Transverse colon (tissue), 4 donors: ENCODE measurements around the gene LRRC32. TPM values are rescaled to one million over a fixed set of nuclear protein-coding genes. Genes with fewer than 3 reads are reported as not detected.

Experiments
- DNase-seq: peaks from one replicate; pipeline ENCODE4 v3.0.0-alpha.2; 2019
- H3K27ac ChIP-seq, 4 donors: fragments of 200-600 bp; sonication (generic); 2 replicates each; pipeline ENCODE4 v1.5.1; 2016 to 2018; ENCODE audit warnings: inconsistent platforms in 4 of 4
- H3K27me3 ChIP-seq: fragments of 200-600 bp; sonication (generic); 2 replicates; pipeline ENCODE4 v1.5.1; 2017; ENCODE audit warnings: inconsistent platforms
- H3K36me3 ChIP-seq, 4 donors: fragments of 200-600 bp; sonication (generic); 2 replicates each; pipeline ENCODE4 v1.5.1; 2017 to 2019; ENCODE audit warnings: inconsistent platforms in 4 of 4
- H3K4me1 ChIP-seq, 4 donors: fragments of 200-600 bp; sonication (generic); 2 replicates each; pipeline ENCODE4 v1.5.1; 2017 to 2020; ENCODE audit warnings: inconsistent platforms in 4 of 4
- H3K4me3 ChIP-seq, 4 donors: fragments of 200-600 bp; sonication (generic); 1 replicate in 1 of 4; 2 replicates in 3 of 4; pipeline versions ENCODE4 v1.5.1 to v1.6.1; 2017 to 2019; ENCODE audit warnings: inconsistent platforms in 4 of 4
- H3K9me3 ChIP-seq, 2 donors: fragments of 200-600 bp; sonication (generic); 2 replicates each; pipeline ENCODE4 v1.5.1; 2017 to 2019; ENCODE audit warnings: inconsistent platforms in 2 of 2
- CTCF ChIP-seq, 5 experiments: fragments of 200-600 bp in 3 of 5; fragments of 450-650 bp in 2 of 5; sonication (generic) in 3 of 5; IDR thresholded peaks; 1 replicate in 2 of 5; 2 replicates in 3 of 5; pipeline ENCODE4 v1.5.1; 2016 to 2017; ENCODE audit warnings: antibody characterized with exemption in 5 of 5, inconsistent platforms in 3 of 5, mild to moderate bottlenecking in 2 of 5, moderate library complexity in 1 of 5
- EP300 ChIP-seq: sonication (generic); formaldehyde crosslinking; IDR thresholded peaks from one replicate; pipeline ENCODE4 v1.6.1; 2017; ENCODE audit warnings: antibody characterized with exemption, low read depth
- POLR2A ChIP-seq: fragments of 450-650 bp; IDR thresholded peaks from one replicate; pipeline ENCODE4 v1.6.1; 2016; ENCODE audit warnings: antibody characterized with exemption, mild to moderate bottlenecking, moderate library complexity
- POLR2AphosphoS5 ChIP-seq, 3 donors: sonication (generic); formaldehyde crosslinking; IDR thresholded peaks; one replicate each; pipeline ENCODE4 v1.6.1; 2016; ENCODE audit warnings: antibody characterized with exemption in 3 of 3
- WGBS, 2 donors: methylation state at CpG; one replicate each; pipeline ENCODE4 v1.1.5; 2018; ENCODE audit warnings: low coverage in 1 of 2; 5-methylcytosine and 5-hydroxymethylcytosine counted together
- in situ Hi-C, 4 donors: fragments of 200-750 bp; cut with MboI; loops; one replicate each; pipeline versions ENCODE4 v1.15.0 to v1.15.1; 2017; ENCODE audit warnings: low sequenced_read_pairs in 3 of 4, low pct_ligation_motif_present in 1 of 4, low pct_unique_long_range_greater_than_20kb in 1 of 4
- intact Hi-C: fragments of 100-400 bp; cut with DNase I; formaldehyde crosslinking; loops from one replicate; pipeline ENCODE4 v1.15.1; 2023; ENCODE audit warnings: low total_unique reads
- total RNA-seq, 4 donors: library from RNA; depleted of rRNA; stranded (reverse); fragments of >200 nt; gene quantifications; one replicate each; pipeline ENCODE4 v1.1.0, GENCODE V29; 2016

Gene LRRC32
- total RNA-seq, 4 donors from 2014 or later = 5.1 to 11.5 (median 9.1) TPM

- intact Hi-C loops (no loop called here), in situ Hi-C loops (no loop called here)
- Histone ChIP-seq H3K4me3 (no peak overlapping the region), H3K36me3 (no peaks in the 10 kb centered on the region), H3K27ac (no peak overlapping the region), H3K4me1 (peaks cover 0 to 6% (median 0%) of the 10 kb centered on the region in 4 donors), H3K27me3 (no peaks in the 10 kb centered on the region), H3K9me3 (no peaks in the 10 kb centered on the region)
- WGBS, 2 donors = 94% methylated on average over 2 of the region's 2 CpGs; no CpG with 5 or more reads in 1 of the 2 donors
- no peak for DNase-seq
- TF ChIP-seq CTCF (IDR thresholded peaks at IDR 0.05) = no peak
- TF ChIP-seq EP300 = no peak
These were observed 30.9 kb downstream of the LRRC32 start for GRCh38 chr11:76639621-76640020.

GRCh38 chr11:76638270-76639197 lies 32.0 kb downstream of the LRRC32 start:
- 87% methylated on average over 3 to 11 of the region's 11 CpGs for WGBS, 2 donors
- intact Hi-C loops = no loop called here

GRCh38 chr11:76637491-76638269 lies 32.9 kb downstream of the LRRC32 start:
- intact Hi-C loops (no loop called here), in situ Hi-C loops (no loop called here)
- H3K36me3 ChIP-seq = no peaks in the 10 kb centered on the region
- WGBS, 2 donors = 60% methylated on average over 14 of the region's 14 CpGs; no CpG with 5 or more reads in 1 of the 2 donors
- no peaks in the 10 kb centered on the region for H3K9me3 ChIP-seq
- TF ChIP-seq POLR2AphosphoS5 (IDR thresholded peaks at IDR 0.05) = no peak
- no peak for TF ChIP-seq EP300
- no peak for TF ChIP-seq POLR2A
- no peak for TF ChIP-seq CTCF (IDR thresholded peaks at IDR 0.05)
- peak; percentile 32 for DNase-seq
- peaks cover 0 to 6% (median 0%) of the 10 kb centered on the region in 4 donors for H3K4me1 ChIP-seq
- no peaks in the 10 kb centered on the region for H3K27me3 ChIP-seq
- H3K27ac ChIP-seq = no peak overlapping the region
- no peak overlapping the region for H3K4me3 ChIP-seq

More at GRCh38 chr11:76638270-76639197, 32.0 kb downstream of the LRRC32 start:
- DNase-seq = no peak
- Histone ChIP-seq H3K4me3 (no peak overlapping the region), H3K9me3 (no peaks in the 10 kb centered on the region), H3K36me3 (no peaks in the 10 kb centered on the region), H3K27ac (no peak overlapping the region), H3K27me3 (no peaks in the 10 kb centered on the region), H3K4me1 (peaks cover 0 to 6% (median 0%) of the 10 kb centered on the region in 4 donors)
- TF ChIP-seq POLR2AphosphoS5 (IDR thresholded peaks at IDR 0.05) = no peak
- TF ChIP-seq POLR2A = no peak
- no peak for TF ChIP-seq EP300
- no peak for TF ChIP-seq CTCF (IDR thresholded peaks at IDR 0.05)
- in situ Hi-C loops = no loop called here

- Histone ChIP-seq H3K4me3 (no peak overlapping the region), H3K27me3 (no peaks in the 10 kb centered on the region), H3K36me3 (no peaks in the 10 kb centered on the region), H3K4me1 (peaks cover 0 to 6% (median 0%) of the 10 kb centered on the region in 4 donors), H3K27ac (no peak overlapping the region), H3K9me3 (no peaks in the 10 kb centered on the region)
- WGBS, 2 donors = 91% methylated on average over 6 of the region's 6 CpGs; no CpG with 5 or more reads in 1 of the 2 donors
- TF ChIP-seq CTCF (IDR thresholded peaks at IDR 0.05) (no peak), EP300 (no peak), POLR2AphosphoS5 (IDR thresholded peaks at IDR 0.05) (no peak), POLR2A (no peak)
- no peak for DNase-seq
- intact Hi-C loops = no loop called here
- in situ Hi-C loops = no loop called here
These were observed 33.6 kb downstream of the LRRC32 start for GRCh38 chr11:76636826-76637460.
